GM18858 (cell line): ENCODE data around the gene GLMN.

Source experiments
- ATAC-seq: cut with Tn5 transposase; IDR thresholded peaks from one replicate; pipeline ENCODE4 v1.9.1; 2021; ENCODE audit not compliant: unreplicated experiment

Gene GLMN

GRCh38 chr1:92201973-92202372, 96.8 kb downstream of the GLMN start:
- ATAC-seq = no peak
